ENCODE measurements around the gene HRG. TPM values are rescaled to one million over a fixed set of nuclear protein-coding genes. Genes with fewer than 3 reads are reported as not detected.
"Not testable (repeated sequence)": the region's sequence is repeated elsewhere in the genome, so short reads cannot be mapped to it uniquely, and the experiment has no call there.

HRG gene
- polyA plus RNA-seq, 1 donor from 2014 or later: not detected

DNA sequence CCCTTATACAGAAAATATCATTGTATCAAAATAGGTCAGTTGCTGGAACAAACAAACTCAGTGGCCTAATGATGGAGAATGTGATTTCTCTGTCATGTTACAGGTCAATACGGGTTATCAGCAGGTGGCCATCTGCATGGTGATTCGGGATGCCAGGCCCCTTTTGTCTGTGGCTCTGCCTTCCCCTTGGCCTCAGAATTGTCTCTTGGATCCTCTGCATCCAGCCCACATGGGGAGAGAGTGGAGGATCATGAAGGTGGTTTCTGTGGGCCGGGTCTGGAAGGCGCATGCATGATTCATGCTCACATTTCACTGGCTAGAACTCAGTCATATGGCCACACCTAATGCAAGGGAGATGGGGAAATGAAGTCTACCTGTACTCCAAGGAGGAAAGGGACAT lies 44.9 kb downstream of the HRG start:
- H3K9me3 ChIP-seq (ENCODE audit: low read length); H3K36me3 ChIP-seq (ENCODE audit: insufficient read depth, low read length); H3K4me3 ChIP-seq (ENCODE audit: low read length); H2AFZ ChIP-seq (ENCODE audit: low read depth, low read length); H3K79me2 ChIP-seq (replicated peaks; ENCODE audit: insufficient read depth, low read length); H3K27me3 ChIP-seq (ENCODE audit: insufficient read depth, low read depth, low read length); H3K4me2 ChIP-seq (ENCODE audit: low read length); H3K27ac ChIP-seq (ENCODE audit: low read length); H3F3A ChIP-seq (ENCODE audit: insufficient read depth, low read length, poor library complexity, severe bottlenecking); H3K9me2 ChIP-seq (ENCODE audit: insufficient read depth, low read length); H3K9ac ChIP-seq (ENCODE audit: low read length); H4K20me1 ChIP-seq (ENCODE audit: insufficient read depth): not testable (repeated sequence)

DNA sequence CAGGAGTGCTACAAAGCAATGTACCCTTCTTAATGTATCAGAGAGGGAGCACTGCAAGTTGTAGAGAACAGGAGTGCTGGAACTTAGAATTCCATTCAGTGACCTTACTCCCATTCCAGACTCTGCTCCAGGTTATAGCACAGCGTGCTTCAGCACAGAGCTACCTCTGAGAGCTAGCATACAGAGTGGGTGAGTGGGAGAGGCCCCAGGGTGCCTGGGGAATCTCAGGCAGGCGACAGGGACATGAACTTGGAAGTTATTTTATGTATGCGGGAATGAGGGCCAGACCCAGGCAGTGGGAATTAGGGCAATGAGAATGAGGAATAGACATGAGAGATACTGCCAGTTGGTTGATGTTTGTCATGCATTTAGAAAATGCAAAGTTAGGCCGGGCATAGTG lies 47.7 kb downstream of the HRG start:
- Histone ChIP-seq H3K4me2 (ENCODE audit: low read length) (no peak overlapping the region), H3K9ac (ENCODE audit: low read length) (no peak overlapping the region), H3K9me3 (ENCODE audit: low read length) (no peaks in the 10 kb centered on the region), H3K36me3 (ENCODE audit: insufficient read depth, low read length) (no peaks in the 10 kb centered on the region), H3F3A (ENCODE audit: insufficient read depth, low read length, poor library complexity, severe bottlenecking) (no peaks in the 10 kb centered on the region), H3K4me3 (ENCODE audit: low read length) (no peak overlapping the region), H3K79me2 (replicated peaks; ENCODE audit: insufficient read depth, low read length) (no peaks in the 10 kb centered on the region), H2AFZ (ENCODE audit: low read depth, low read length) (no peak overlapping the region), H3K9me2 (ENCODE audit: insufficient read depth, low read length) (no peaks in the 10 kb centered on the region), H4K20me1 (ENCODE audit: insufficient read depth) (no peaks in the 10 kb centered on the region), H3K27ac (ENCODE audit: low read length) (no peak overlapping the region), H3K27me3 (ENCODE audit: insufficient read depth, low read depth, low read length) (no peaks in the 10 kb centered on the region)
- TF ChIP-seq TAF1 (IDR thresholded peaks at IDR 0.05; ENCODE audit: low read depth): no peak
- no peak for TF ChIP-seq POLR2AphosphoS5 (IDR thresholded peaks at IDR 0.05)
- no peak for TF ChIP-seq SMC3 (conservative IDR thresholded peaks at IDR 0.05; ENCODE audit: poor library complexity)
- TF ChIP-seq, protein P1, sequence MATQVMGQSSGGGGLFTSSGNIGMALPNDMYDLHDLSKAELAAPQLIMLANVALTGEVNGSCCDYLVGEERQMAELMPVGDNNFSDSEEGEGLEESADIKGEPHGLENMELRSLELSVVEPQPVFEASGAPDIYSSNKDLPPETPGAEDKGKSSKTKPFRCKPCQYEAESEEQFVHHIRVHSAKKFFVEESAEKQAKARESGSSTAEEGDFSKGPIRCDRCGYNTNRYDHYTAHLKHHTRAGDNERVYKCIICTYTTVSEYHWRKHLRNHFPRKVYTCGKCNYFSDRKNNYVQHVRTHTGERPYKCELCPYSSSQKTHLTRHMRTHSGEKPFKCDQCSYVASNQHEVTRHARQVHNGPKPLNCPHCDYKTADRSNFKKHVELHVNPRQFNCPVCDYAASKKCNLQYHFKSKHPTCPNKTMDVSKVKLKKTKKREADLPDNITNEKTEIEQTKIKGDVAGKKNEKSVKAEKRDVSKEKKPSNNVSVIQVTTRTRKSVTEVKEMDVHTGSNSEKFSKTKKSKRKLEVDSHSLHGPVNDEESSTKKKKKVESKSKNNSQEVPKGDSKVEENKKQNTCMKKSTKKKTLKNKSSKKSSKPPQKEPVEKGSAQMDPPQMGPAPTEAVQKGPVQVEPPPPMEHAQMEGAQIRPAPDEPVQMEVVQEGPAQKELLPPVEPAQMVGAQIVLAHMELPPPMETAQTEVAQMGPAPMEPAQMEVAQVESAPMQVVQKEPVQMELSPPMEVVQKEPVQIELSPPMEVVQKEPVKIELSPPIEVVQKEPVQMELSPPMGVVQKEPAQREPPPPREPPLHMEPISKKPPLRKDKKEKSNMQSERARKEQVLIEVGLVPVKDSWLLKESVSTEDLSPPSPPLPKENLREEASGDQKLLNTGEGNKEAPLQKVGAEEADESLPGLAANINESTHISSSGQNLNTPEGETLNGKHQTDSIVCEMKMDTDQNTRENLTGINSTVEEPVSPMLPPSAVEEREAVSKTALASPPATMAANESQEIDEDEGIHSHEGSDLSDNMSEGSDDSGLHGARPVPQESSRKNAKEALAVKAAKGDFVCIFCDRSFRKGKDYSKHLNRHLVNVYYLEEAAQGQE (IDR thresholded peaks at IDR 0.05; ENCODE audit: borderline replicate concordance): no peak
- no peak for TF ChIP-seq RAD21 (conservative IDR thresholded peaks at IDR 0.05)
- TF ChIP-seq EP300 (conservative IDR thresholded peaks at IDR 0.05; ENCODE audit: poor library complexity, severe bottlenecking): no peak

DNA sequence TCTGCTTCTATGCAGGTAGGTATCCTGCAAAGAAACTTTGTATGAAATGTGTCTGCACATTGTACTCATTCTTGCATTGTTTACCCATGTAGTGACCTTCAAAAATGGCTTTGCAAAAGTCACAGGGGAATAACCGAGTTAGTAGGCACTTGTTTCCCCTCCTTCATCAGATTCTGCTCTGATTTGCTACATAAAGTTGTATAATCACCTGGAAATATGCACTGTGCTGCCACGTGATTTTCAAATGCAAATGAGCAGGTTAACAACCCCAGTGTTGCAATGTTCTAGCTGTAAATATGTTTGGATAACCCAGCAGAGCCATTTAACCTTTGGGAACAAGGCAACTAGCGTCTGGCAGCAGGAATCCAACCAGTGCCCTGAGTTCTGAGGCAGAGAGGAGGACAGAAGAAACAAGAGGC lies 51.2 kb downstream of the HRG start, which contains the start of gene KNG1:
Gene KNG1, plus strand, starts transcription at position 321 of the 419 bp plus-strand sequence. CDS start 184 bp downstream, outside the sequence.
- no peak within 1 kb of the TSS for H2AFZ ChIP-seq (ENCODE audit: low read depth, low read length)
- H3F3A ChIP-seq (ENCODE audit: insufficient read depth, low read length, poor library complexity, severe bottlenecking): no peaks in the 10 kb centered on the region
- no peak within 1 kb of the TSS for H3K9ac ChIP-seq (ENCODE audit: low read length)
- H3K36me3 ChIP-seq (ENCODE audit: insufficient read depth, low read length): no peaks in the 10 kb centered on the region
- H3K27me3 ChIP-seq (ENCODE audit: insufficient read depth, low read depth, low read length): no peaks in the 10 kb centered on the region
- no peak within 1 kb of the TSS for H3K4me3 ChIP-seq (ENCODE audit: low read length)
- H3K27ac ChIP-seq (ENCODE audit: low read length): no peak within 1 kb of the TSS
- H3K79me2 ChIP-seq (replicated peaks; ENCODE audit: insufficient read depth, low read length): no peaks in the 10 kb centered on the region
- H3K9me2 ChIP-seq (ENCODE audit: insufficient read depth, low read length): no peaks in the 10 kb centered on the region
- TF ChIP-seq POLR2AphosphoS5 (IDR thresholded peaks at IDR 0.05) (no peak), MXI1 (conservative IDR thresholded peaks at IDR 0.05; ENCODE audit: poor library complexity, severe bottlenecking) (no peak), EP300 (conservative IDR thresholded peaks at IDR 0.05; ENCODE audit: poor library complexity, severe bottlenecking) (no peak), TAF1 (IDR thresholded peaks at IDR 0.05; ENCODE audit: low read depth) (no peak)
- TF ChIP-seq, protein P2, sequence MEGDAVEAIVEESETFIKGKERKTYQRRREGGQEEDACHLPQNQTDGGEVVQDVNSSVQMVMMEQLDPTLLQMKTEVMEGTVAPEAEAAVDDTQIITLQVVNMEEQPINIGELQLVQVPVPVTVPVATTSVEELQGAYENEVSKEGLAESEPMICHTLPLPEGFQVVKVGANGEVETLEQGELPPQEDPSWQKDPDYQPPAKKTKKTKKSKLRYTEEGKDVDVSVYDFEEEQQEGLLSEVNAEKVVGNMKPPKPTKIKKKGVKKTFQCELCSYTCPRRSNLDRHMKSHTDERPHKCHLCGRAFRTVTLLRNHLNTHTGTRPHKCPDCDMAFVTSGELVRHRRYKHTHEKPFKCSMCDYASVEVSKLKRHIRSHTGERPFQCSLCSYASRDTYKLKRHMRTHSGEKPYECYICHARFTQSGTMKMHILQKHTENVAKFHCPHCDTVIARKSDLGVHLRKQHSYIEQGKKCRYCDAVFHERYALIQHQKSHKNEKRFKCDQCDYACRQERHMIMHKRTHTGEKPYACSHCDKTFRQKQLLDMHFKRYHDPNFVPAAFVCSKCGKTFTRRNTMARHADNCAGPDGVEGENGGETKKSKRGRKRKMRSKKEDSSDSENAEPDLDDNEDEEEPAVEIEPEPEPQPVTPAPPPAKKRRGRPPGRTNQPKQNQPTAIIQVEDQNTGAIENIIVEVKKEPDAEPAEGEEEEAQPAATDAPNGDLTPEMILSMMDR (IDR thresholded peaks at IDR 0.05; ENCODE audit: poor library complexity, severe bottlenecking): no peak
- TF ChIP-seq, protein P1 (IDR thresholded peaks at IDR 0.05; ENCODE audit: borderline replicate concordance): no peak
- H3K9me3 ChIP-seq (ENCODE audit: low read length): no peaks in the 10 kb centered on the region
- no peaks in the 10 kb centered on the region for H4K20me1 ChIP-seq (ENCODE audit: insufficient read depth)
- no peak within 1 kb of the TSS for H3K4me2 ChIP-seq (ENCODE audit: low read length)
